Measurements from ENCODE around the gene APLF. TPM values are rescaled to one million over a fixed set of nuclear protein-coding genes. Genes with fewer than 3 reads are reported as not detected.

Gene APLF
- total and polyA plus RNA-seq, 4 donors: 0.18 to 3.8 (median 1.0) TPM

GRCh38 chr2:68516051-68516955, 48.9 kb downstream of the APLF start:
- 90% methylated on average over 5 of the region's 5 CpGs for WGBS
- no peak for DNase-seq (ENCODE audit: low spot score)
- Histone ChIP-seq H3K9ac (ENCODE audit: low read depth in 1 of 2, low read length in 2 of 2) (no peak overlapping the region), H3K36me3 (ENCODE audit: control insufficient read depth in 4 of 4, insufficient read depth in 3 of 4, low read depth in 1 of 4, low read length in 3 of 4) (no peaks in the 10 kb centered on the region), H3K4me1 (ENCODE audit: control insufficient read depth in 4 of 4, insufficient read depth in 4 of 4, low read length in 3 of 4) (no peaks in the 10 kb centered on the region), H3K27me3 (ENCODE audit: control insufficient read depth in 4 of 4, insufficient read depth in 4 of 4, low read length in 3 of 4) (no peaks in the 10 kb centered on the region), H3K27ac (ENCODE audit: low read depth in 1 of 2, low read length in 2 of 2) (no peak overlapping the region), H3K4me3 (ENCODE audit: low read depth in 1 of 3, low read length in 3 of 3) (no peak overlapping the region), H3K9me3 (ENCODE audit: control insufficient read depth in 4 of 4, low read length in 3 of 4) (no peaks in the 10 kb centered on the region)
- TF ChIP-seq TAF1 (conservative IDR thresholded peaks at IDR 0.05) (no peak), RXRA (IDR thresholded peaks at IDR 0.05) (no peak), JUND (IDR thresholded peaks at IDR 0.05) (no peak), SP1 (IDR thresholded peaks at IDR 0.05) (no peak), EGR1 (IDR thresholded peaks at IDR 0.05; ENCODE audit: low read depth in 2 of 2) (no peak), HNF4G (IDR thresholded peaks at IDR 0.05) (no peak), RAD21 (IDR thresholded peaks at IDR 0.05) (no peak), HNF4A (conservative IDR thresholded peaks at IDR 0.05) (no peak), NR2F2 (IDR thresholded peaks at IDR 0.05) (no peak), FOXA1 (IDR thresholded peaks at IDR 0.05) (no peak), FOXA2 (IDR thresholded peaks at IDR 0.05) (no peak), REST (IDR thresholded peaks at IDR 0.05) (no peak), GABPA (IDR thresholded peaks at IDR 0.05 in 1 of 2, conservative IDR thresholded peaks at IDR 0.05 in 1 of 2) (no peak), CTCF (IDR thresholded peaks at IDR 0.05; ENCODE audit: low read depth, low read length, missing input control) (no peak), YY1 (IDR thresholded peaks at IDR 0.05) (no peak), MAX (IDR thresholded peaks at IDR 0.05) (no peak)
- TF ChIP-seq, protein P1, sequence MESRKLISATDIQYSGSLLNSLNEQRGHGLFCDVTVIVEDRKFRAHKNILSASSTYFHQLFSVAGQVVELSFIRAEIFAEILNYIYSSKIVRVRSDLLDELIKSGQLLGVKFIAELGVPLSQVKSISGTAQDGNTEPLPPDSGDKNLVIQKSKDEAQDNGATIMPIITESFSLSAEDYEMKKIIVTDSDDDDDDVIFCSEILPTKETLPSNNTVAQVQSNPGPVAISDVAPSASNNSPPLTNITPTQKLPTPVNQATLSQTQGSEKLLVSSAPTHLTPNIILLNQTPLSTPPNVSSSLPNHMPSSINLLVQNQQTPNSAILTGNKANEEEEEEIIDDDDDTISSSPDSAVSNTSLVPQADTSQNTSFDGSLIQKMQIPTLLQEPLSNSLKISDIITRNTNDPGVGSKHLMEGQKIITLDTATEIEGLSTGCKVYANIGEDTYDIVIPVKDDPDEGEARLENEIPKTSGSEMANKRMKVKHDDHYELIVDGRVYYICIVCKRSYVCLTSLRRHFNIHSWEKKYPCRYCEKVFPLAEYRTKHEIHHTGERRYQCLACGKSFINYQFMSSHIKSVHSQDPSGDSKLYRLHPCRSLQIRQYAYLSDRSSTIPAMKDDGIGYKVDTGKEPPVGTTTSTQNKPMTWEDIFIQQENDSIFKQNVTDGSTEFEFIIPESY (IDR thresholded peaks at IDR 0.05): no peak
- TF ChIP-seq, protein P2, sequence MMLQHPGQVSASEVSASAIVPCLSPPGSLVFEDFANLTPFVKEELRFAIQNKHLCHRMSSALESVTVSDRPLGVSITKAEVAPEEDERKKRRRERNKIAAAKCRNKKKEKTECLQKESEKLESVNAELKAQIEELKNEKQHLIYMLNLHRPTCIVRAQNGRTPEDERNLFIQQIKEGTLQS (IDR thresholded peaks at IDR 0.05): no peak

Data from liver (tissue), 9 donors.